Right lobe of liver (tissue), 6 donors: ENCODE measurements around the gene CENPP. TPM values are rescaled to one million over a fixed set of nuclear protein-coding genes. Genes with fewer than 3 reads are reported as not detected.

Experiments used
- ATAC-seq, 4 donors: fragments of 200-7000 bp; cut with Tn5 transposase; one replicate each; pipeline ENCODE4 v1.9.1; 2020; ENCODE audit warnings: mild to moderate bottlenecking in 4 of 4, moderate library complexity in 4 of 4
- DNase-seq, 3 donors: peaks; one replicate each; pipeline ENCODE4 v3.0.0-alpha.2; 2020
- H3K27ac ChIP-seq, 3 donors: fragments of 200-600 bp; one replicate each; pipeline ENCODE4 v1.8.0; 2022
- H3K27me3 ChIP-seq, 2 donors: fragments of 200-600 bp; one replicate each; pipeline ENCODE4 v1.8.0; 2022
- H3K36me3 ChIP-seq, 4 donors: fragments of 200-600 bp; sonication (generic) in 1 of 4; one replicate each; pipeline versions ENCODE4 v1.5.1 to v1.8.0; 2017 to 2022; ENCODE audit warnings: control low read depth in 1 of 4
- H3K4me1 ChIP-seq, 4 donors: fragments of 200-600 bp; sonication (generic) in 1 of 4; one replicate each; pipeline versions ENCODE4 v1.5.1 to v1.8.0; 2017 to 2022; ENCODE audit warnings: control low read depth in 1 of 4
- H3K4me3 ChIP-seq, 3 donors: fragments of 200-600 bp; one replicate each; pipeline ENCODE4 v1.8.0; 2022
- H3K9me3 ChIP-seq, 4 donors: fragments of 200-600 bp; sonication (generic) in 1 of 4; one replicate each; pipeline versions ENCODE4 v1.5.1 to v1.8.0; 2017 to 2022; ENCODE audit warnings: control low read depth in 1 of 4
- CTCF ChIP-seq, 4 donors: fragments of 200-600 bp in 3 of 4; fragments of 450-650 bp in 1 of 4; IDR thresholded peaks; one replicate each; pipeline versions ENCODE4 v1.5.1 to v1.8.0; 2016 to 2022; ENCODE audit warnings: antibody characterized with exemption in 4 of 4, mild to moderate bottlenecking in 2 of 4
- POLR2A ChIP-seq: fragments of 450-650 bp; IDR thresholded peaks from one replicate; pipeline ENCODE4 v1.6.1; 2017; ENCODE audit warnings: antibody characterized with exemption, mild to moderate bottlenecking
- whole genome bisulfite sequencing: methylation state at CpG from one replicate; pipeline ENCODE4 v1.1.6; 2018; ENCODE audit warnings: low coverage, low lambda C conversion rate; ENCODE audit not compliant: insufficient coverage; ENCODE audit errors: missing lambda C conversion rate; 5-methylcytosine and 5-hydroxymethylcytosine counted together
- intact Hi-C, 2 donors: fragments of 100-400 bp; cut with DNase I; formaldehyde crosslinking; loops; one replicate each; pipeline versions ENCODE4 v1.11.2 to v1.14.1; 2022
- total RNA-seq, 6 experiments: library from RNA; depleted of rRNA in 2 of 6; stranded (reverse); fragments of >200 nt in 2 of 6; fragmentation: NEBNext Ultra II Directional in 3 of 6; extraction: Animal tissue kit (Norgen Biotek cat#: 25700) in 3 of 6; gene quantifications; one replicate each; pipeline versions ENCODE4 v1.1.0 to v1.2.4, GENCODE V29; 2016 to 2023
- donor health status: DM: no; HTN: yes; CAD: no.
- donor health status: DM: no; HTN: no; CAD: no.
- donor health status: DM: no; HTN: no; CAD: no.
- donor health status: DM: no; HTN: yes; CAD: no.
- donor health status: DM: no; HTN: yes; CAD: no.

Gene CENPP
- total RNA-seq, 6 experiments from 2014 or later, result 1.0 to 3.7 (median 1.5) TPM

- H3K36me3 ChIP-seq, result no peaks in the 10 kb centered on the region
These were observed 67.9 kb downstream of the CENPP start for GRCh38 chr9:92393686-92394085.

GRCh38 chr9:92395617-92396016, 69.9 kb downstream of the CENPP start:
- intact Hi-C loops, result no loop called here
- 100% methylated on average over 1 of the region's 1 CpG for WGBS
- TF ChIP-seq POLR2A (no peak), CTCF (IDR thresholded peaks at IDR 0.05) (no peak)
- Histone ChIP-seq H3K27me3 (no peaks in the 10 kb centered on the region), H3K9me3 (no peaks in the 10 kb centered on the region), H3K4me3 (no peak overlapping the region), H3K27ac (no peak overlapping the region), H3K4me1 (no peaks in the 10 kb centered on the region), H3K36me3 (no peaks in the 10 kb centered on the region)
- ATAC-seq, result no peak
- no peak for DNase-seq

More at GRCh38 chr9:92393686-92394085, 67.9 kb downstream of the CENPP start:
- Histone ChIP-seq H3K9me3 (no peaks in the 10 kb centered on the region), H3K4me3 (no peak overlapping the region), H3K27me3 (no peaks in the 10 kb centered on the region), H3K27ac (peak overlapping the region in 2 of 3 donors; percentile 4 to 17), H3K4me1 (no peaks in the 10 kb centered on the region)
- DNase-seq (no peak), ATAC-seq (peak; percentile 72 to 86 (median 81))
- no peak for TF ChIP-seq CTCF (IDR thresholded peaks at IDR 0.05)
- no peak for TF ChIP-seq POLR2A
- 11% methylated on average over 1 of the region's 1 CpG for WGBS
- intact Hi-C loops, result no loop called here

GRCh38 chr9:92397853-92398252, 72.1 kb downstream of the CENPP start:
- Histone ChIP-seq H3K4me3 (no peak overlapping the region), H3K9me3 (no peaks in the 10 kb centered on the region), H3K27me3 (no peaks in the 10 kb centered on the region), H3K4me1 (no peaks in the 10 kb centered on the region), H3K36me3 (no peaks in the 10 kb centered on the region), H3K27ac (no peak overlapping the region)
- 79% methylated on average over 3 of the region's 3 CpGs for WGBS
- ATAC-seq, result no peak
- DNase-seq, result no peak
- intact Hi-C loops, result no loop called here
- no peak for TF ChIP-seq POLR2A
- no peak for TF ChIP-seq CTCF (IDR thresholded peaks at IDR 0.05)

GRCh38 chr9:92402360-92402759, 76.6 kb downstream of the CENPP start:
- no peak for ATAC-seq
- TF ChIP-seq POLR2A (no peak), CTCF (IDR thresholded peaks at IDR 0.05) (no peak)
- intact Hi-C loops, result no loop called here

More at GRCh38 chr9:92402360-92402759, 76.6 kb downstream of the CENPP start:
- no peaks in the 10 kb centered on the region for H3K9me3 ChIP-seq
- H3K27me3 ChIP-seq, result no peaks in the 10 kb centered on the region
- no peaks in the 10 kb centered on the region for H3K4me1 ChIP-seq
- 100% methylated on average over 1 of the region's 1 CpG for WGBS
- no peak overlapping the region for H3K27ac ChIP-seq
- DNase-seq, result no peak
- H3K36me3 ChIP-seq, result no peaks in the 10 kb centered on the region
- no peak overlapping the region for H3K4me3 ChIP-seq
